PC-3 (cell line): Measurements from ENCODE around the gene TMC3. TPM values are rescaled to one million over a fixed set of nuclear protein-coding genes. Genes with fewer than 3 reads are reported as not detected.
"Not testable (repeated sequence)": the region's sequence is repeated elsewhere in the genome, so short reads cannot be mapped to it uniquely, and the experiment has no call there.

Experiments used
- ATAC-seq: fragments of 200-7000 bp; cut with Tn5 transposase; 2 replicates; pipeline ENCODE4 v1.9.1; 2020; ENCODE audit warnings: mild to moderate bottlenecking, moderate library complexity
- BruUV-seq: library from RNA; stranded (reverse); fragments of 400-500 nt; replicated peaks from 2 replicates; lab custom pipeline; 2021; lab: Mats Ljungman, UMichigan
- CTCF ChIA-PET: fragments of 300-600 bp; sonication (Branson Sonifier 250); formaldehyde crosslinking; loops from one replicate; lab custom pipeline; 2022; ENCODE audit warnings: antibody characterized with exemption; lab: Charles Lee
- POLR2A ChIA-PET: fragments of 300-600 bp; sonication (Branson Sonifier 250); formaldehyde crosslinking; loops from one replicate; lab custom pipeline; 2022; ENCODE audit warnings: antibody characterized with exemption; ENCODE audit not compliant: unreplicated experiment; lab: Charles Lee
- DNase-seq: peaks from one replicate; pipeline ENCODE4 v3.0.0-alpha.2; 2015
- H2AFZ ChIP-seq: fragments of 300-600 bp; sonication (generic); 2 replicates; pipeline ENCODE4 v1.6.0; 2016; ENCODE audit warnings: antibody characterized with exemption, low read length
- H3F3A ChIP-seq: fragments of 300-600 bp; sonication (generic); one replicate; pipeline ENCODE4 v1.6.0; 2017; ENCODE audit warnings: antibody characterized with exemption, low read length, control low read depth, mild to moderate bottlenecking; ENCODE audit not compliant: unreplicated experiment
- H3K27ac ChIP-seq: fragments of 300-600 bp; sonication (generic); 2 replicates; pipeline ENCODE4 v1.5.1; 2016; ENCODE audit warnings: mild to moderate bottlenecking, low read length
- H3K27me3 ChIP-seq: fragments of 300-600 bp; sonication (generic); 2 replicates; pipeline ENCODE4 v1.6.1; 2016; ENCODE audit warnings: low read length, mixed read lengths
- H3K36me3 ChIP-seq: fragments of 300-600 bp; sonication (generic); 2 replicates; pipeline ENCODE4 v1.6.1; 2016; ENCODE audit warnings: low read depth, mixed run types, low read length, mixed read lengths
- H3K4me1 ChIP-seq: fragments of 300-600 bp; sonication (generic); 2 replicates; pipeline ENCODE4 v1.5.1; 2016; ENCODE audit warnings: low read length; ENCODE audit not compliant: insufficient read depth
- H3K4me2 ChIP-seq: fragments of 300-600 bp; sonication (generic); 2 replicates; pipeline ENCODE4 v1.6.0; 2016; ENCODE audit warnings: low read length
- H3K4me3 ChIP-seq: fragments of 300-600 bp; sonication (generic); 2 replicates; pipeline ENCODE4 v1.5.1; 2016; ENCODE audit warnings: mild to moderate bottlenecking, low read length, mixed read lengths
- H3K79me2 ChIP-seq: fragments of 300-600 bp; sonication (generic); 2 replicates; pipeline ENCODE4 v1.6.1; 2017; ENCODE audit warnings: low read length, mixed read lengths
- H3K9ac ChIP-seq: fragments of 300-600 bp; sonication (generic); 2 replicates; pipeline ENCODE4 v1.6.0; 2016; ENCODE audit warnings: mild to moderate bottlenecking, low read length
- H3K9me2 ChIP-seq: fragments of 300-600 bp; sonication (generic); replicated peaks from 2 replicates; pipeline ENCODE4 v1.6.1; 2016; ENCODE audit warnings: mixed run types, low read length, mixed read lengths
- H3K9me3 ChIP-seq: fragments of 300-600 bp; sonication (generic); 2 replicates; pipeline ENCODE4 v1.6.1; 2016; ENCODE audit warnings: low read length, mixed read lengths
- H4K20me1 ChIP-seq: fragments of 300-600 bp; sonication (generic); 2 replicates; pipeline ENCODE4 v1.6.1; 2016; ENCODE audit warnings: low read length, mixed read lengths
- CTCF ChIP-seq: fragments of 300-600 bp; sonication (generic); conservative IDR thresholded peaks from 2 replicates; pipeline ENCODE4 v1.5.1; 2017; ENCODE audit warnings: antibody characterized with exemption, low read depth, mild to moderate bottlenecking, low read length
- EZH2 ChIP-seq: fragments of 300-600 bp; sonication (generic); IDR thresholded peaks from one replicate; pipeline ENCODE4 v1.6.1; 2017; ENCODE audit warnings: antibody characterized with exemption, mild to moderate bottlenecking, low read length; ENCODE audit not compliant: unreplicated experiment
- EZH2phosphoT487 ChIP-seq: fragments of 300-600 bp; sonication (generic); IDR thresholded peaks from 2 replicates; pipeline ENCODE4 v1.6.1; 2018; ENCODE audit warnings: mild to moderate bottlenecking, antibody characterized with exemption, low read length, borderline replicate concordance
- intact Hi-C: fragments of 100-400 bp; cut with micrococcal nuclease; formaldehyde crosslinking; loops from 2 replicates; pipeline ENCODE4 v1.9.0; 2023
- total RNA-seq: library from RNA; depleted of rRNA; stranded (reverse); fragments of >200 nt; gene quantifications from 2 replicates; pipeline ENCODE4 v1.2.3, GENCODE V29; 2014

Gene TMC3
- total RNA-seq, 1 experiment from 2014 or later = not detected

GRCh38 chr15:81356252-81356651 lies 17.8 kb downstream of the TMC3 start:
- Histone ChIP-seq H2AFZ (no peak overlapping the region), H3K27ac (no peak overlapping the region), H3K36me3 (no peaks in the 10 kb centered on the region), H3K4me1 (no peaks in the 10 kb centered on the region), H4K20me1 (no peaks in the 10 kb centered on the region), H3K9me2 (no peaks in the 10 kb centered on the region), H3F3A (no peaks in the 10 kb centered on the region), H3K4me2 (no peak overlapping the region), H3K79me2 (no peaks in the 10 kb centered on the region), H3K9me3 (no peaks in the 10 kb centered on the region), H3K27me3 (peaks cover 19% of the 10 kb centered on the region), H3K9ac (no peak overlapping the region), H3K4me3 (no peak overlapping the region)
- intact Hi-C loops = no loop called here
- TF ChIP-seq EZH2phosphoT487 = no peak
- no peak for TF ChIP-seq EZH2
- ATAC-seq (no peak), DNase-seq (no peak)
- ChIA-PET POLR2A (no interaction called here), CTCF (no interaction called here)
- no TSS peak for BruUV-seq

- Histone ChIP-seq H3K27ac (no peak overlapping the region), H3K79me2 (no peaks in the 10 kb centered on the region), H3K9me3 (no peaks in the 10 kb centered on the region), H3K9ac (no peak overlapping the region), H3K4me3 (no peak overlapping the region), H2AFZ (no peak overlapping the region), H3K27me3 (peaks cover 6% of the 10 kb centered on the region; the same call in 1 of the 2 replicates), H3F3A (no peaks in the 10 kb centered on the region), H3K4me2 (no peak overlapping the region), H3K4me1 (no peaks in the 10 kb centered on the region), H4K20me1 (no peaks in the 10 kb centered on the region), H3K9me2 (no peaks in the 10 kb centered on the region), H3K36me3 (no peaks in the 10 kb centered on the region)
- no peak for DNase-seq
- POLR2A ChIA-PET = no interaction called here
- no peak for ATAC-seq
- no TSS peak for BruUV-seq
- intact Hi-C loops = no loop called here
- CTCF ChIA-PET = no interaction called here
- no peak for TF ChIP-seq EZH2phosphoT487
- no peak for TF ChIP-seq CTCF
- no peak for TF ChIP-seq EZH2
Measured at GRCh38 chr15:81351651-81352050, 22.4 kb downstream of the TMC3 start.

- CTCF ChIA-PET = no interaction called here
- no peak for ATAC-seq
- no peak overlapping the region for H3K27ac ChIP-seq
Measured at GRCh38 chr15:81349271-81349670, 24.7 kb downstream of the TMC3 start.

DNA sequence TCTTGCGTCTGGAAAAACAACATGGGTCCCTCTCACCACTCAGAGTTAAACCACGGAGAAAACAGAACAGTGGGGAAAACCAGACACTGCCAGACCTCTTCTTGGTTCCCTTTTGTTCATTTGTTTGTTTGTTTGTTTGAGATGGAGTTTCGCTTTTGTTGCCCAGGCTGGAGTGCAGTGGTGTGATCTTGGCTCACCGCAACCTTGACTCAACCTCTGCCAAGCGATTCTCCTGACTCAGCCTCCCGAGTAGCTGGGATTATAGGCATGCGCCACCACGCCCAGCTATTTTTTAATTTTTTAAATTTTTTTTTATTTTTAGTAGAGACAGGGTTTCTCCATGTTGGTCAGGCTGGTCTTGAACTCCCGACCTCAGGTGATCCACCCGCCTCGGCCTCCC lies 25.3 kb downstream of the TMC3 start:
- POLR2A ChIA-PET = interaction anchor here (0.5 kb wide), 1 partner anchor 41 kb away, joined by 3 read pairs; no protein-coding TSS in a partner anchor
- CTCF ChIA-PET, ATAC-seq, BruUV-seq, H3K9me3 ChIP-seq, H3K79me2 ChIP-seq, H4K20me1 ChIP-seq, H3K4me2 ChIP-seq, H3K27ac ChIP-seq, H3K36me3 ChIP-seq, DNase-seq, intact Hi-C loops, H3K4me3 ChIP-seq, H3F3A ChIP-seq, H2AFZ ChIP-seq, H3K9me2 ChIP-seq, H3K4me1 ChIP-seq, H3K27me3 ChIP-seq, H3K9ac ChIP-seq: not testable (repeated sequence)

More at GRCh38 chr15:81349271-81349670, 24.7 kb downstream of the TMC3 start:
- Histone ChIP-seq H3K4me3 (no peak overlapping the region), H3K79me2 (no peaks in the 10 kb centered on the region), H4K20me1 (no peaks in the 10 kb centered on the region), H3K4me1 (no peaks in the 10 kb centered on the region), H3K9ac (no peak overlapping the region), H3K9me3 (no peaks in the 10 kb centered on the region), H3K27me3 (no peaks in the 10 kb centered on the region), H3K4me2 (no peak overlapping the region), H3K9me2 (no peaks in the 10 kb centered on the region), H3F3A (no peaks in the 10 kb centered on the region), H3K36me3 (no peaks in the 10 kb centered on the region), H2AFZ (no peak overlapping the region)
- no peak for DNase-seq
- intact Hi-C loops = no loop called here
- POLR2A ChIA-PET = no interaction called here
- TF ChIP-seq CTCF (no peak), EZH2 (no peak), EZH2phosphoT487 (no peak)
- BruUV-seq = no TSS peak
